C4-2B (cell line): ENCODE results near the gene DSCAML1.

Experiments
- H3K27ac ChIP-seq: fragments of 450-650 bp; 2 replicates; pipeline ENCODE4 v1.5.1; 2017
- ZFX ChIP-seq: fragments of 450-650 bp; IDR thresholded peaks from 2 replicates; pipeline ENCODE4 v1.6.1; 2017
- TF ChIP-seq, protein P1 (sequence below): fragments of 450-650 bp; conservative IDR thresholded peaks from 2 replicates; pipeline ENCODE4 v1.5.1; 2017; ENCODE audit warnings: mild to moderate bottlenecking

DSCAML1 gene

DNA sequence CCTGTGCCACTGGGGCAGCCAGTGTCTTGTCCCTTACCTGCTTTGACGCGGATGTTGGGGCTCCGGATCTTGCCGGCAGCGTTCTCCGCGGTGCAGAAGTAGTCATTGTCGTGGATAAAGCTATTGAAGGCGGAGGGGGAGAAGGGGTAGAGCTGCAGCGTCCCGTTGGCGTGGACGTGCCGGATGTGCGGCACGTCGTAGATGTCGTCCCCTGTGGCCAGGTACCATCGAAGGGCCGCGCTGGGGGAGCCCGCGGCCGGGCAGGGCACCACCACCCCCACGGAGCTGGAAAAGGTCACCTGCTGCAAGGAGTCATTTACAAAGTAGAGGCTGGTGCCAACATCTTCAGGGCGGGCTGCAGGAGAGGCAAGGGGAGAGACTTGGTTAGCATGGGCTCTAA, 16.6 kb downstream of the DSCAML1 start:
- no peak for TF ChIP-seq ZFX
- TF ChIP-seq, protein P1, sequence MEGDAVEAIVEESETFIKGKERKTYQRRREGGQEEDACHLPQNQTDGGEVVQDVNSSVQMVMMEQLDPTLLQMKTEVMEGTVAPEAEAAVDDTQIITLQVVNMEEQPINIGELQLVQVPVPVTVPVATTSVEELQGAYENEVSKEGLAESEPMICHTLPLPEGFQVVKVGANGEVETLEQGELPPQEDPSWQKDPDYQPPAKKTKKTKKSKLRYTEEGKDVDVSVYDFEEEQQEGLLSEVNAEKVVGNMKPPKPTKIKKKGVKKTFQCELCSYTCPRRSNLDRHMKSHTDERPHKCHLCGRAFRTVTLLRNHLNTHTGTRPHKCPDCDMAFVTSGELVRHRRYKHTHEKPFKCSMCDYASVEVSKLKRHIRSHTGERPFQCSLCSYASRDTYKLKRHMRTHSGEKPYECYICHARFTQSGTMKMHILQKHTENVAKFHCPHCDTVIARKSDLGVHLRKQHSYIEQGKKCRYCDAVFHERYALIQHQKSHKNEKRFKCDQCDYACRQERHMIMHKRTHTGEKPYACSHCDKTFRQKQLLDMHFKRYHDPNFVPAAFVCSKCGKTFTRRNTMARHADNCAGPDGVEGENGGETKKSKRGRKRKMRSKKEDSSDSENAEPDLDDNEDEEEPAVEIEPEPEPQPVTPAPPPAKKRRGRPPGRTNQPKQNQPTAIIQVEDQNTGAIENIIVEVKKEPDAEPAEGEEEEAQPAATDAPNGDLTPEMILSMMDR, result no peak
- H3K27ac ChIP-seq, result no peak overlapping the region

DNA sequence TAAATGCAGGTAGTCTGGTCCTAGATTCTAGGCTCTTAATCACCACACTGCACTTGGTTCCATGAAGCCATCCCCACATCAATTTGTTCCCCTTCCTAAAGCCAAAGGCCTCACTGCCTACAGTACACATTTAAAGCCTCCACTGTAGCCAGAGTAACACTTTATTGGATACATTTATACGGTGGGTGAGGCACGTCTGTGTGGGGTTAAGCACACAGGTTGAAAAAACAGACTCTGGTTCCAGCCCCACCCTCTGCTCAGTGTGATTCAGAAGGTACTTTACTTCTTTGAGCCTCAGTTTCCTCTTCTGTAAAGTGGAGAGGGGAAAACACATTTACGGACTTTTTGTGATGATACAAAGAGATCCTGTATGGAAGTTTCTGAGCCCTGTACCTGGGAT, 22.5 kb downstream of the DSCAML1 start:
- TF ChIP-seq ZFX, result no peak
- TF ChIP-seq, protein P1, result no peak
- H3K27ac ChIP-seq, result no peak overlapping the region

DNA sequence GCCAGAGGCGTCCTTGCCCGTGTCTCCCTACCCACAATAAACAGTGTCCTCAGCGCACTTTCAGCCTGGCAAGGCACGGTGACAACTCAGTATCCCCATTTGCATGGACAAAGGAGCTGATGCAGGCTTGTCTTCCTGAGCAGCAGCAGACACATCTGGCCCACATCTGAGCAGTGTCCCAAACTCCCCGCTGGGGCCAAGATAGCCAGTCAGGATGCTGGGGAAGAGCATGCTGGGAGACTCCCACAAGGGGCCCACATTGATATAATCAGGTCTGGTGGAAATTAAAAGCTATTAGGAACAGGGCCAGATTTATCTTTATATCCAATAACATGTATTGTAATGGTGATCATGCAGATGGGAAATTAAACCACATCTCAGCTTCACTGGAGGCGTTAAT, 24.7 kb downstream of the DSCAML1 start:
- TF ChIP-seq, protein P1, result no peak
- no peak for TF ChIP-seq ZFX
- no peak overlapping the region for H3K27ac ChIP-seq

DNA sequence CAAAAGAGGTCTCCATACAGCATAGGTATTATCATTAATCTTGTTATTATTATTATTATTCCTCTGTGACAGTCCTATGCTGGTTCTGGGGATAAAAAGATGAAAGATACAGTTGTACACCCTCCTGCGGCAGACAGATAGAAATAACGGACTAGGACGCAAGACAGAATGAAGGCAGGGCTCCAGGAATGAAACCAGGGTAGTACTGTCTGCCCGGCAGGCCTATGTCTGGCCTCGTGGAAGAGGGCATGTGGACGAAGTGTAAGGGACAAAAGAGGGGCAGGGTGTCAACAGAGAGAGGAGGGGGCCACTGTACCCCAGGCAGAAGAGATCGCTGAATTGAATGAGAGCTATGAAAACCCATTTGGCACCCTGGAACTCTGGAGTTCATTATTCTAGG, 25.2 kb downstream of the DSCAML1 start:
- H3K27ac ChIP-seq, result no peak overlapping the region
- no peak for TF ChIP-seq ZFX
- TF ChIP-seq, protein P1, result no peak

DNA sequence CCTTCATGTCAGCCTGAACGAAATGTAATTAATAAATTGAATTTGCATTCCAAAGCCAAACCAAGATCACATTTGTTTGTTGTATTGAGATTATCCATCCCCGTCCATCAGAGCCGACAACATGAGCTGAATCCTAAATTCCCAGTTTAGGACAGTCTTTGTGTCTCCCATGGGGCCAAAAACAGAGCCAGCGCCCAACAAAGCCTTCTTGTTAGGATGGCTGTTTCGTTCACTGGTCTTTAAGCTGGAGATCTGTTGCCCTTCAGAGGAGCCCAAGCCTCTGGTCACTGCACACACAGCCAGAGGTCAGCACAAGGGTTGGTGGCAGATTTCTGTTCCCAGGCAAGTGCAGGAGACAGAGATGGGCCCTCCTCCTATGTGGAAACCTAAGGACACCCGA, 25.8 kb downstream of the DSCAML1 start:
- no peak overlapping the region for H3K27ac ChIP-seq
- TF ChIP-seq, protein P1, result no peak
- no peak for TF ChIP-seq ZFX

DNA sequence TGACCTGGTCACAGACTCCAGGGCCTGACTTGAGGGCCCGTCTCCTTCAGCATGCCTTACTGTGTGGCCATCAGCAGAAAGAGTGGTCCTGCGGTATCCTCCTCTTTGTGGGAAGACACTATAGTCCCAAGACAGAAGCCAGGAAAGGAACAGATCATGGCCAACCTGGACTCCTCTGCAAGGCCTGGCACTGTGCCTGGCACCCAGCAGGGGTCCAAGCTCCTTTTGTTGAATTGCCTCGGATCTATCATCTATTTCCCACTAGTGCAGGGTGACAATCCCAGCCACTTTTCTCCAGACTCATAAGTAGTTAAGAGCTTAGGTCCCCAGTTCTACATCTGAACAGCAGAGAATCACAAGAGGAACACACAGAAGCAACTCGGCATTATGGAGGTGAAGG, 27.0 kb downstream of the DSCAML1 start:
- TF ChIP-seq ZFX, result no peak
- TF ChIP-seq, protein P1, result no peak

DNA sequence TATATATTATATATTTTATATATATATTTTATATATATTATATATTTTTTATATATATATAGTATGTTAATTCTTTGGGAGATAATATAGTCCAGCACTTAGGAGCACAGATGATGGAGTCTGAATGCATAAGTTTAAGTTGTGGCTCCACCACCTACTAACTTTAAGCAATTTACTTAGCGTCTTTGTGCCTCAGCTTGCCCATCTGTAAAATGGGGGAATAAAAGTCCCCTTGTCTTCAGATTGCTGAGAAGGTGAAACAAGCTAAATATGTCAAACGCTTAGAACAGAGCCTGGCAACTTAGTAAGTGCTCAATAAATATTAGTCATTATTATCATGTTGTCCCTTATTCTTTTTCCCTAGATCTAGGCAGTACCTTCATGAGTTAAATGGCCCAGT, 27.5 kb downstream of the DSCAML1 start:
- TF ChIP-seq ZFX, result no peak
- no peak overlapping the region for H3K27ac ChIP-seq

More for the DNA sequence above, 27.0 kb downstream of the DSCAML1 start:
- no peak overlapping the region for H3K27ac ChIP-seq

DNA sequence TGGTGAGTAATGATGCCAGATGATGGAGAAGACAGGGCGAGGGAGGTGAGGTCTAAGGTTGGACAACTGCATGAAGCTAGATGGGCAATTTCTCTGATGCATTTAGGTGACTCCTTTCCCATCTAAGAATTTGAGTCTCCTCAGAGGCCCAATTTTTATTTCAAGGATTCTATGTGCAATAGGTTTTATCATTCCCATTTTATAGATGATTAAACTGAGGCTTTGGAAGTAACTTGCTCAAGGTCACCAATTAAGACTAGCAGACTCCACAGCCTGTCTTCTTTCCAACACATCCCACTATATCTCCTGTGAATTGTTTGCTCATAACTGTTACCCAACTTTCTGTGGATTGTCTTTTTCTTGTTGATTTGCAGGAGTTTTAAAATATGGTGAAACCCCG, 28.5 kb downstream of the DSCAML1 start:
- TF ChIP-seq, protein P1, result no peak
- TF ChIP-seq ZFX, result no peak
- no peak overlapping the region for H3K27ac ChIP-seq
